ENCODE measurements around the gene KSR2.

The KSR2 gene

GRCh38 chr12:117686210-117686609, 282.6 kb downstream of the KSR2 start:
- H3K4me3 ChIP-seq (ENCODE audit: low read depth, low read length), result no peak overlapping the region
- no peak for DNase-seq (ENCODE audit: low read depth)
- TF ChIP-seq CTCF (IDR thresholded peaks at IDR 0.05; ENCODE audit: insufficient read depth, low read depth, low read length, missing control alignments), result no peak

- DNase-seq (ENCODE audit: low read depth), result no peak
- TF ChIP-seq CTCF (IDR thresholded peaks at IDR 0.05; ENCODE audit: insufficient read depth, low read depth, low read length, missing control alignments), result no peak
- H3K4me3 ChIP-seq (ENCODE audit: low read depth, low read length), result no peak overlapping the region
Measured at GRCh38 chr12:117685110-117685926, 283.5 kb downstream of the KSR2 start.

- no peak overlapping the region for H3K4me3 ChIP-seq (ENCODE audit: low read depth, low read length)
- no peak for TF ChIP-seq CTCF (IDR thresholded peaks at IDR 0.05; ENCODE audit: insufficient read depth, low read depth, low read length, missing control alignments)
- no peak for DNase-seq (ENCODE audit: low read depth)
Measured at GRCh38 chr12:117684471-117684870, 284.3 kb downstream of the KSR2 start.

- TF ChIP-seq CTCF (IDR thresholded peaks at IDR 0.05; ENCODE audit: insufficient read depth, low read depth, low read length, missing control alignments), result no peak
- no peak overlapping the region for H3K4me3 ChIP-seq (ENCODE audit: low read depth, low read length)
- DNase-seq (ENCODE audit: low read depth), result no peak
Measured at GRCh38 chr12:117680312-117680711, 288.5 kb downstream of the KSR2 start.

- H3K4me3 ChIP-seq (ENCODE audit: low read depth, low read length), result no peak overlapping the region
- TF ChIP-seq CTCF (IDR thresholded peaks at IDR 0.05; ENCODE audit: insufficient read depth, low read depth, low read length, missing control alignments), result no peak
- DNase-seq (ENCODE audit: low read depth), result no peak
Measured at GRCh38 chr12:117679776-117680175, 289.0 kb downstream of the KSR2 start.

GRCh38 chr12:117674763-117675162, 294.0 kb downstream of the KSR2 start:
- TF ChIP-seq CTCF (IDR thresholded peaks at IDR 0.05; ENCODE audit: insufficient read depth, low read depth, low read length, missing control alignments), result no peak
- DNase-seq (ENCODE audit: low read depth), result no peak
- no peak overlapping the region for H3K4me3 ChIP-seq (ENCODE audit: low read depth, low read length)

GRCh38 chr12:117674313-117674712, 294.5 kb downstream of the KSR2 start:
- no peak for DNase-seq (ENCODE audit: low read depth)
- H3K4me3 ChIP-seq (ENCODE audit: low read depth, low read length), result no peak overlapping the region
- TF ChIP-seq CTCF (IDR thresholded peaks at IDR 0.05; ENCODE audit: insufficient read depth, low read depth, low read length, missing control alignments), result no peak
